ENCODE data around the gene DLD.
"Not testable (repeated sequence)": the region's sequence is repeated elsewhere in the genome, so short reads cannot be mapped to it uniquely, and the experiment has no call there.

DLD gene

GRCh38 chr7:107915541-107915940 lies 24.6 kb downstream of the DLD start:
- no peak for DNase-seq
- Mint-ChIP-seq H3K4me3 (no peak overlapping the region), H3K27me3 (no peaks in the 10 kb centered on the region), H3K9me3 (no peaks in the 10 kb centered on the region), H3K4me1 (no peaks in the 10 kb centered on the region), H3K27ac (no peak overlapping the region), H3K36me3 (peaks cover 67% of the 10 kb centered on the region)
- CTCF ChIA-PET: no interaction called here

GRCh38 chr7:107917763-107918651 lies 27.0 kb downstream of the DLD start:
- no peaks in the 10 kb centered on the region for H3K9me3 Mint-ChIP-seq
- H3K4me3 Mint-ChIP-seq: no peak overlapping the region
- peaks cover 7% of the 10 kb centered on the region for H3K4me1 Mint-ChIP-seq
- H3K27ac Mint-ChIP-seq: no peak overlapping the region
- no peak for DNase-seq
- H3K36me3 Mint-ChIP-seq: peaks cover 68% of the 10 kb centered on the region
- CTCF ChIA-PET: no interaction called here
- H3K27me3 Mint-ChIP-seq: no peaks in the 10 kb centered on the region

GRCh38 chr7:107918948-107919347 lies 28.0 kb downstream of the DLD start:
- peaks cover 10% of the 10 kb centered on the region for H3K4me1 Mint-ChIP-seq
- DNase-seq: no peak
- H3K27ac Mint-ChIP-seq: no peak overlapping the region
- no peaks in the 10 kb centered on the region for H3K27me3 Mint-ChIP-seq
- H3K9me3 Mint-ChIP-seq: no peaks in the 10 kb centered on the region
- CTCF ChIA-PET: interaction anchor here (0.9 to 1.1 kb wide), 2 partner anchors 35 to 227 kb away, joined by 3 to 4 read pairs; no protein-coding TSS in a partner anchor
- no peak overlapping the region for H3K4me3 Mint-ChIP-seq
- H3K36me3 Mint-ChIP-seq: peaks cover 63% of the 10 kb centered on the region

- H3K27ac Mint-ChIP-seq: no peak overlapping the region
- H3K36me3 Mint-ChIP-seq: peaks cover 60% of the 10 kb centered on the region
- DNase-seq: no peak
- H3K27me3 Mint-ChIP-seq: no peaks in the 10 kb centered on the region
- no peak overlapping the region for H3K4me3 Mint-ChIP-seq
- H3K4me1 Mint-ChIP-seq: peaks cover 22% of the 10 kb centered on the region
- no peaks in the 10 kb centered on the region for H3K9me3 Mint-ChIP-seq
- CTCF ChIA-PET: interaction anchor here (1.1 kb wide), 1 partner anchor 226 kb away, joined by 4 read pairs; no protein-coding TSS in a partner anchor
These were observed 29.2 kb downstream of the DLD start for GRCh38 chr7:107920048-107920772.

GRCh38 chr7:107921826-107922225 lies 30.8 kb downstream of the DLD start:
- DNase-seq, H3K4me3 Mint-ChIP-seq, H3K27me3 Mint-ChIP-seq, CTCF ChIA-PET, H3K27ac Mint-ChIP-seq, H3K9me3 Mint-ChIP-seq: not testable (repeated sequence)
- Mint-ChIP-seq H3K4me1 (peaks cover 30% of the 10 kb centered on the region), H3K36me3 (peaks cover 68% of the 10 kb centered on the region)

- no peaks in the 10 kb centered on the region for H3K27me3 Mint-ChIP-seq
- H3K27ac Mint-ChIP-seq: no peak overlapping the region
- H3K4me3 Mint-ChIP-seq: no peak overlapping the region
- DNase-seq: no peak
- H3K4me1 Mint-ChIP-seq: peaks cover 30% of the 10 kb centered on the region
- H3K9me3 Mint-ChIP-seq: no peaks in the 10 kb centered on the region
- peaks cover 67% of the 10 kb centered on the region for H3K36me3 Mint-ChIP-seq
- CTCF ChIA-PET: interaction anchor here (1.3 kb wide), 1 partner anchor 775 kb away, joined by 4 read pairs; no protein-coding TSS in a partner anchor
These were observed 31.9 kb downstream of the DLD start for GRCh38 chr7:107922886-107923285.

- Mint-ChIP-seq H3K4me1 (peaks cover 30% of the 10 kb centered on the region), H3K4me3 (no peak overlapping the region), H3K9me3 (no peaks in the 10 kb centered on the region), H3K27me3 (no peaks in the 10 kb centered on the region), H3K27ac (peak overlapping the region; percentile 20), H3K36me3 (peaks cover 59% of the 10 kb centered on the region)
- CTCF ChIA-PET: no interaction called here
- no peak for DNase-seq
These were observed 34.0 kb downstream of the DLD start for GRCh38 chr7:107924841-107925504.

GRCh38 chr7:107926481-107926880 lies 35.5 kb downstream of the DLD start:
- H3K36me3 Mint-ChIP-seq: peaks cover 50% of the 10 kb centered on the region
- H3K27ac Mint-ChIP-seq: no peak overlapping the region
- H3K4me1 Mint-ChIP-seq: peaks cover 30% of the 10 kb centered on the region
- H3K9me3 Mint-ChIP-seq: no peaks in the 10 kb centered on the region
- DNase-seq: no peak
- CTCF ChIA-PET: no interaction called here
- H3K4me3 Mint-ChIP-seq: no peak overlapping the region
- no peaks in the 10 kb centered on the region for H3K27me3 Mint-ChIP-seq

- peaks cover 28% of the 10 kb centered on the region for H3K36me3 Mint-ChIP-seq
- no peaks in the 10 kb centered on the region for H3K9me3 Mint-ChIP-seq
- H3K27ac Mint-ChIP-seq: no peak overlapping the region
- H3K4me1 Mint-ChIP-seq: no peaks in the 10 kb centered on the region
- DNase-seq: no peak
- CTCF ChIA-PET: no interaction called here
- no peaks in the 10 kb centered on the region for H3K27me3 Mint-ChIP-seq
- H3K4me3 Mint-ChIP-seq: no peak overlapping the region
These were observed 40.9 kb downstream of the DLD start for GRCh38 chr7:107931740-107932515.

GRCh38 chr7:107932805-107933204 lies 41.8 kb downstream of the DLD start:
- no peak for DNase-seq
- CTCF ChIA-PET: no interaction called here
- H3K27ac Mint-ChIP-seq: no peak overlapping the region

GRCh38 chr7:107933386-107934013 lies 42.5 kb downstream of the DLD start:
- no peak overlapping the region for H3K27ac Mint-ChIP-seq
- no peak for DNase-seq
- H3K36me3 Mint-ChIP-seq: peaks cover 22% of the 10 kb centered on the region
- H3K4me3 Mint-ChIP-seq: no peak overlapping the region
- CTCF ChIA-PET: interaction anchor here (0.7 kb wide), 1 partner anchor 177 kb away, joined by 3 read pairs; no protein-coding TSS in a partner anchor
- H3K9me3 Mint-ChIP-seq: no peaks in the 10 kb centered on the region
- H3K4me1 Mint-ChIP-seq: no peaks in the 10 kb centered on the region
- no peaks in the 10 kb centered on the region for H3K27me3 Mint-ChIP-seq

More at GRCh38 chr7:107932805-107933204, 41.8 kb downstream of the DLD start:
- Mint-ChIP-seq H3K36me3 (peaks cover 22% of the 10 kb centered on the region), H3K4me1 (no peaks in the 10 kb centered on the region), H3K27me3 (no peaks in the 10 kb centered on the region), H3K4me3 (no peak overlapping the region), H3K9me3 (no peaks in the 10 kb centered on the region)

GRCh38 chr7:107934991-107935770 lies 44.2 kb downstream of the DLD start:
- peaks cover 11% of the 10 kb centered on the region for H3K36me3 Mint-ChIP-seq
- CTCF ChIA-PET: interaction anchor here (0.9 kb wide), 1 partner anchor 787 kb away, joined by 4 read pairs; no protein-coding TSS in a partner anchor
- H3K4me1 Mint-ChIP-seq: no peaks in the 10 kb centered on the region
- no peak overlapping the region for H3K27ac Mint-ChIP-seq
- DNase-seq: no peak
- H3K9me3 Mint-ChIP-seq: no peaks in the 10 kb centered on the region
- no peak overlapping the region for H3K4me3 Mint-ChIP-seq
- H3K27me3 Mint-ChIP-seq: no peaks in the 10 kb centered on the region

- no peak for DNase-seq
- Mint-ChIP-seq H3K4me3 (no peak overlapping the region), H3K4me1 (no peaks in the 10 kb centered on the region), H3K27ac (no peak overlapping the region), H3K36me3 (peaks cover 9% of the 10 kb centered on the region), H3K27me3 (no peaks in the 10 kb centered on the region), H3K9me3 (no peaks in the 10 kb centered on the region)
- CTCF ChIA-PET: no interaction called here
These were observed 45.3 kb downstream of the DLD start for GRCh38 chr7:107936312-107936711.

All from activated naive CD4-positive, alpha-beta T cell treated with anti-CD3 and anti-CD28 coated beads, Interleukin-2, amount 10 ng/mL, durations not matched to agents 7 days and 5 days (primary cell).